BJ (cell line): Measurements from ENCODE around the gene MMP24. TPM values are rescaled to one million over a fixed set of nuclear protein-coding genes. Genes with fewer than 3 reads are reported as not detected.
"Not testable (repeated sequence)": the region's sequence is repeated elsewhere in the genome, so short reads cannot be mapped to it uniquely, and the experiment has no call there.

ENCODE experiments used
- CTCF ChIA-PET: fragments of 350-600 bp; formaldehyde crosslinking; extraction: SDS; loops from one replicate; lab custom pipeline; 2021; ENCODE audit warnings: antibody characterized with exemption, inconsistent platforms; lab: Yijun Ruan, JAX
- POLR2A ChIA-PET: fragments of 300-600 bp; sonication (Branson Sonifier 250); formaldehyde crosslinking; extraction: SDS; loops from one replicate; lab custom pipeline; 2021; ENCODE audit warnings: antibody characterized with exemption; lab: Charles Lee
- DNase-seq: peaks from one replicate; pipeline ENCODE4 v3.0.0-alpha.2; 2011; ENCODE audit warnings: low read depth
- H3K27me3 ChIP-seq: 2 replicates; pipeline ENCODE4 v1.6.0; 2011; ENCODE audit warnings: low read length; ENCODE audit not compliant: control insufficient read depth, insufficient read depth
- H3K36me3 ChIP-seq: 2 replicates; pipeline ENCODE4 v1.5.1; 2011; ENCODE audit warnings: low read length; ENCODE audit not compliant: control insufficient read depth, insufficient read depth
- H3K4me3 ChIP-seq: 2 replicates; pipeline ENCODE4 v1.5.1; 2011; ENCODE audit warnings: low read depth, mild to moderate bottlenecking, control low read depth, low read length
- CTCF ChIP-seq: IDR thresholded peaks from 2 replicates; pipeline ENCODE4 v1.5.1; 2011; ENCODE audit warnings: low read depth, mild to moderate bottlenecking, control low read depth, inconsistent platforms, low read length, moderate library complexity; ENCODE audit not compliant: insufficient read depth
- polyA plus RNA-seq: library from polyadenylated mRNA; depleted of rRNA; stranded (reverse); fragments of >200 nt; gene quantifications from 2 replicates; pipeline ENCODE4 v1.2.3, GENCODE V29; 2011

Gene MMP24
- polyA plus RNA-seq, 1 experiment: 2.3 TPM

DNA sequence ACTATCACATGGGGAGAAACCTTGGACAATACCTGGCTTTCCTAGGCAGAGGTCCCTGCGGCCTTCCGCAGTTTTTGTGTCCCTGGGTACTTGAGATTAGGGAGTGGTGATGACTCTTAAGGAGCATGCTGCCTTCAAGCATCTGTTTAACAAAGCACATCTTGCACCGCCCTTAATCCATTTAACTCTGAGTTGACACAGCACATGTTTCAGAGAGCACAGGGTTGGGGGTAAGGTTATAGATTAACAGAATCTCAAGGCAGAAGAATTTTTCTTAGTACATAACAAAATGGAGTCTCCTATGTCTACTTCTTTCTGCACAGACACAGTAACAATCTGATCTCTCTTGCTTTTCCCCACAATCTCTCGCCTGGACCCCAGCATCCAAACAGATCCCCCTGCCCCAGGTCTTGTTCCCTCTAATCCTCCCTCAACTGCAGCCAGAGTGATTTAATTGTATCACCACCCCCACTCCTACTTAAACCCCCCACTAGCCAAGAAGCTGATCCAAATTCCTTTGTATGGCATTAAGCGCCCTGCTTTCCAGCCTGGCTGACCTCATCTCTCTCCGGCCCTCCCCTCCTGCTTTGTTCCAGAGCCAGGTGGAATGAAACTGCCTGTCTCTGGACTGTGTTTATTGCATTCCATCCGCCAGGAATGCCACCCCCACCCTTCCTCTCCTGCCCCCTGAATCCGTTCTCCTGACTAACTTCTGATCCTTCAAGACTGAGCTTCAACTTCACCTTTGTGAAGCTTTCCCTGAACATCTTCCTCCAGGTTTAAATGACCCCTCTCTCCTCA is 36.4 kb downstream of the MMP24 start:
- ChIA-PET CTCF (interaction anchor here (0.7 to 1.1 kb wide), 3 partner anchors 21 to 184 kb away, joined by 3 to 4 read pairs (median 3); partner anchors contain the start of gene EIF6), POLR2A (interaction anchor here (0.6 kb wide), 3 partner anchors 10 to 279 kb away, joined by 4 to 7 read pairs (median 5); no protein-coding TSS in a partner anchor)
- not testable (repeated sequence) for H3K4me3 ChIP-seq, H3K36me3 ChIP-seq, H3K27me3 ChIP-seq
- TF ChIP-seq CTCF: peak; percentile 25; the same call in 1 of the 2 replicates
- DNase-seq: peak; percentile 22

DNA sequence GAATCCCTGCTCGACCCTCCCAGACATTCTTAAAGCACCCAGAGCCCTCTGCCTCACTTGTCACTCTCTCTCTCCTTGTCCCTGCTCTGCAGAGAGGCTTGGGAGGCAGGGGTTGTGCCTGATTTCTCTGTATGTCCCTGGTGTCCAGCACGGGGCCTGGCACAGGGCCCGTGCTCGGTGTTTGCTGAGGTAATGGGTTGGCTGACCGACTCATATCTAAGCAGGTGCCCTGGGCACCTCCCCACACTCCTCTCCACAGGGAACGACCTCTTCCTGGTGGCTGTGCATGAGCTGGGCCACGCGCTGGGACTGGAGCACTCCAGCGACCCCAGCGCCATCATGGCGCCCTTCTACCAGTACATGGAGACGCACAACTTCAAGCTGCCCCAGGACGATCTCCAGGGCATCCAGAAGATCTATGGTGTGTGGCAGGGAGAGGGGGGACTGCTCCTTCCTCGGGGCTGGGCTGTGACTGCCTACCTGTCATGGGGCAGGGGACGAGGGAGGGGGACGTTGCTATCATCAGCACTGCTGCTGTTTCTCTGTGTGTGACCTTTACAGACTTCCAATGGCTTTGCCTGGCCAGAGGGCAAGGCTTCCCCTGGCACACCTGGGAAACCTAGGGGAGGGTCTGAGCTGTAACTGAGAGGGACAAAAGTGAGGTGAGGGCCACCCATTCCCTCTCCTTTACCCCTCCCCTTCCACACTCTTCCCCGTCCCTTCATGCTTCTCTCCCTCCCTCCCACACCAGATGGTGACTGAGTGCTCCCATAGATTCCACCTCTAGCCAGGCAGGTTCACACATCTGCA is 37.2 kb downstream of the MMP24 start:
- no peak for DNase-seq
- no peak overlapping the region for H3K4me3 ChIP-seq
- TF ChIP-seq CTCF: no peak
- H3K36me3 ChIP-seq: peaks cover 7% of the 10 kb centered on the region
- ChIA-PET CTCF (interaction anchor here (0.7 to 2.7 kb wide), 9 partner anchors 12 to 251 kb away, joined by 3 to 13 read pairs (median 3); partner anchors contain the start of genes EDEM2, EIF6 and MMP24), POLR2A (interaction anchor here (0.6 kb wide), 3 partner anchors 10 to 278 kb away, joined by 4 to 7 read pairs (median 5); no protein-coding TSS in a partner anchor)
- H3K27me3 ChIP-seq: no peaks in the 10 kb centered on the region

DNA sequence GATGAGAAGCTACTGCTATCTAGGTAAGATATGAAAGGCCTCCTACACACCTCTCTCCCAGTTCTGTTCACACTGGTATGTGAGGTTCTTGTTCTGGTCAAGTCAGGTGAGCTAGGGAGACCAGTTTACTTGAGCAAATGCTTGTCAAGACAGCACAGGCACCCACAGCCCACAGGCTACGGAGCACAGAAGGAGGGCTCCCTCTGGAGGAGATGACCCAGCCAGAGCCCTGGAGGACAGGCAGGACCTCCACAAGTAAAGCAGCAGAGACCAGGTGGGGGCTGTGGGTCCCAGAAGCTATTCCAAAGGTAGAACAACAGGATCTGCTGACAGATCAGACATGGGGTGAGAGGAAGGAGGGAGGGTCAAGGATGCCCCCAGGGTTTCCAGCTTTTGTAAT is 38.3 kb downstream of the MMP24 start:
- H3K36me3 ChIP-seq: peaks cover 6% of the 10 kb centered on the region; the same call in 1 of the 2 replicates
- TF ChIP-seq CTCF: peak; percentile 49
- H3K27me3 ChIP-seq: no peaks in the 10 kb centered on the region
- POLR2A ChIA-PET: no interaction called here
- H3K4me3 ChIP-seq: no peak overlapping the region
- no peak for DNase-seq
- CTCF ChIA-PET: interaction anchor here (0.6 to 2.7 kb wide), 12 partner anchors 11 to 416 kb away, joined by 3 to 13 read pairs (median 3); partner anchors contain the start of genes EDEM2 and MMP24

- DNase-seq: no peak
- no peak for TF ChIP-seq CTCF
- ChIA-PET CTCF (interaction anchor here (1.1 to 3.0 kb wide), 3 partner anchors 122 to 412 kb away, joined by 3 to 13 read pairs (median 3); no protein-coding TSS in a partner anchor), POLR2A (no interaction called here)
- Histone ChIP-seq H3K27me3 (no peaks in the 10 kb centered on the region), H3K4me3 (no peak overlapping the region), H3K36me3 (peaks cover 10% of the 10 kb centered on the region)
Measured at GRCh38 chr20:35267092-35267491, 40.6 kb downstream of the MMP24 start.
